IPS DF 6.9 (cell line): Measurements from ENCODE around the gene FAM72A.

Experiments used
- DNase-seq: peaks from one replicate; pipeline ENCODE4 v3.0.0-alpha.2; 2013; ENCODE audit warnings: low read depth, low spot score
- H3K27ac ChIP-seq: one replicate; pipeline ENCODE4 v1.5.1; 2013; ENCODE audit warnings: low read length, control low read depth
- H3K27me3 ChIP-seq: 2 replicates; pipeline ENCODE4 v1.6.1; 2013; ENCODE audit warnings: mild to moderate bottlenecking, low read length; ENCODE audit not compliant: control insufficient read depth, insufficient read depth
- H3K36me3 ChIP-seq: 2 replicates; pipeline ENCODE4 v1.6.1; 2013; ENCODE audit warnings: low read length; ENCODE audit not compliant: control insufficient read depth, insufficient read depth
- H3K4me1 ChIP-seq: 2 replicates; pipeline ENCODE4 v1.6.1; 2013; ENCODE audit warnings: low read length; ENCODE audit not compliant: control insufficient read depth, insufficient read depth
- H3K4me3 ChIP-seq: 2 replicates; pipeline ENCODE4 v1.5.1; 2013; ENCODE audit warnings: mild to moderate bottlenecking, low read length
- H3K9me3 ChIP-seq: 2 replicates; pipeline ENCODE4 v1.6.1; 2013; ENCODE audit warnings: low read length, inconsistent platforms; ENCODE audit not compliant: control insufficient read depth, insufficient read depth
- WGBS: extraction: QIAGEN DNeasy Blood & Tissue Kit; methylation state at CpG from one replicate; pipeline ENCODE4 v1.1.7; 2013; ENCODE audit warnings: mixed read lengths, missing lambda C conversion rate; ENCODE audit not compliant: insufficient read length, insufficient coverage; 5-methylcytosine and 5-hydroxymethylcytosine counted together

Gene FAM72A

DNA sequence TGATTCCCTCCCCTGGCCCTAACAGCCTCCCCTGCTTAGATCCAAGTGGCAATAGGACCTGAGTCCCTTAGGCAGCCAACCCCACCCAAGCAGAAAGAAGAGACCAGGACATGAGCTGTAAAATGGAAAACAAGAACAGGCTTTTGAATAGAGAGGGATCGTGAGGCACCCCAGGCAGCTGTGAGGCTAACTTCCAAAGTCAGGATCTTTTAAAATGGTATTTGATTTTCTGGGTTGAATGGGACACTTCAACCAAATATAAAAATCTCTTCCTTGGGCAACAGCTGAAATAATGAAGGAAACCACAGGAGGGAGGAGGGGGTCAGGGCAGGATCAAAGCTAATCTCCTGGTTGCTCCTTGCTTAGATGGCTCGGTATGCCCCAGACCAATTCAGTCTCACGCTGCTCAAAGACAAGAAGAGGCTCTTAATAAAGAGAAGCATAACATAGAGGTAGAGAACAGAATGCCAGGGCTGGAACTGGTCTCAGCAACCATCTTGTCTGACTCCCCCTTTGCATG lies 56.8 kb downstream of the FAM72A start:
- Histone ChIP-seq H3K9me3 (no peaks in the 10 kb centered on the region), H3K27me3 (no peaks in the 10 kb centered on the region), H3K4me1 (no peaks in the 10 kb centered on the region), H3K4me3 (no peak overlapping the region), H3K36me3 (no peaks in the 10 kb centered on the region), H3K27ac (no peak overlapping the region)
- WGBS: no CpG with 5 or more reads among the region's 3 CpGs
- no peak for DNase-seq

- H3K27me3 ChIP-seq: no peaks in the 10 kb centered on the region
Observed at GRCh38 chr1:206144605-206145004, 58.0 kb downstream of the FAM72A start.

DNA sequence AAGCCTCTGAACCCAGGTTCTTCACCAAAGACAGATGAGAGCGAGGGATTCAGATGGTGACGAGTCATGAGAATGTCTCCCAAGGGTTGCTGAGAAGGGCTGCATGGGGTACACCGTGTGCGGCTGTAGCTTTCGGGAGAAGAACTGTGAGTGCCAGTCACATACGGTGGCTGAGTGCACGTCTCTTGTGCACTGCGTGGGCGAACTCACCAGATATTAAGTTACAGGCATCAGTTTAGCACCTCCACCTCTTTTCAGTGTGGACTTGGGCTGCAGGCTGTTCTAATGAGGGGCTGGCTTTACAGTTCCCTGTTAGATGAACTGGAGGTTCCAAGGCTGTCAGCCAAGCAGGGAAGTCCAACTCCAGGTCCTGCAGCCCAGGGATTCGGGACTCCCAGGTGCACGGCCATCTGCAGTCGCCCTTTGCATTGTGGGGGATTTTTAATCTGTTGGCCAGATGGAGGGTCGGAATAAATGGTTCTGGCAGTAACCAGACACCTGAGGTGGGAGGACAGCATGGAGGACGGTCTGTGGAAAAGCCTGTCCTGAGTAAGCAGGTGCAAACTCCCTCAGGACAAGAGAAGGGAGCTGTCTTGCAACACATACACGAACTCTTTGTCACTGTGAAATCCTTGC lies 59.0 kb downstream of the FAM72A start:
- H3K4me3 ChIP-seq: no peak overlapping the region
- H3K27me3 ChIP-seq: no peaks in the 10 kb centered on the region
- WGBS: no CpG with 5 or more reads among the region's 15 CpGs
- no peaks in the 10 kb centered on the region for H3K9me3 ChIP-seq
- no peaks in the 10 kb centered on the region for H3K4me1 ChIP-seq
- H3K27ac ChIP-seq: no peak overlapping the region
- no peak for DNase-seq
- no peaks in the 10 kb centered on the region for H3K36me3 ChIP-seq

More at GRCh38 chr1:206144605-206145004, 58.0 kb downstream of the FAM72A start:
- Histone ChIP-seq H3K36me3 (no peaks in the 10 kb centered on the region), H3K4me1 (no peaks in the 10 kb centered on the region), H3K4me3 (no peak overlapping the region), H3K27ac (no peak overlapping the region), H3K9me3 (no peaks in the 10 kb centered on the region)
- WGBS: no CpG with 5 or more reads among the region's 2 CpGs
- DNase-seq: no peak

- Histone ChIP-seq H3K36me3 (no peaks in the 10 kb centered on the region), H3K4me1 (no peaks in the 10 kb centered on the region), H3K4me3 (no peak overlapping the region), H3K27me3 (no peaks in the 10 kb centered on the region), H3K9me3 (no peaks in the 10 kb centered on the region), H3K27ac (no peak overlapping the region)
- DNase-seq: no peak
- WGBS: no CpG with 5 or more reads among the region's 2 CpGs
Observed at GRCh38 chr1:206142770-206143169, 59.9 kb downstream of the FAM72A start.

- no CpG with 5 or more reads among the region's 3 CpGs for WGBS
- Histone ChIP-seq H3K4me3 (no peak overlapping the region), H3K27me3 (no peaks in the 10 kb centered on the region), H3K4me1 (no peaks in the 10 kb centered on the region), H3K27ac (no peak overlapping the region), H3K9me3 (no peaks in the 10 kb centered on the region), H3K36me3 (no peaks in the 10 kb centered on the region)
- DNase-seq: no peak
Observed at GRCh38 chr1:206142011-206142410, 60.6 kb downstream of the FAM72A start.

DNA sequence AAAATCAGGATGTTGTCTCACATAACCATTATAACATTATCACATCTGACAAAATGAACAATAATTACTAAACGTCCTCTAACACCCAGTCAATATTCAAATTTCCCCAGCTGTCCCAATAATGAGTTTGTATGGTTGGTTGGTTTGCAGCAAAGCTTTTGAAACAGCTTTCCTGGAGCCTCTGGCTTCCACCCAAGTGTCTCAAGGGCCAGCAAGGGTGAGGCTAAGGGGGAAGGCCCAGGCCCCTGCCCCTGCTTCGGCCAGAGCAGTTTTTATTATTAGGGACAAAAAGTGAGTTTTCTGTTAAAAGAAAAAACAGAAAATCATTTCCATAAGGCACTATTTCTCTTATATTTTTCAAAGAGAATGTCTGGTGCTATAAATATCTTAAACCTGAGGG lies 66.4 kb downstream of the FAM72A start:
- 100% methylated on average over 1 of the region's 2 CpGs for WGBS
- no peak for DNase-seq
- H3K36me3 ChIP-seq: no peaks in the 10 kb centered on the region
- no peaks in the 10 kb centered on the region for H3K9me3 ChIP-seq
- H3K4me3 ChIP-seq: no peak overlapping the region
- no peaks in the 10 kb centered on the region for H3K4me1 ChIP-seq
- no peaks in the 10 kb centered on the region for H3K27me3 ChIP-seq
- H3K27ac ChIP-seq: no peak overlapping the region
